GM21367 (cell line): Measurements from ENCODE around the gene SYT1.

Experiments
- ATAC-seq: cut with Tn5 transposase; IDR thresholded peaks from one replicate; pipeline ENCODE4 v1.9.1; 2021; ENCODE audit not compliant: unreplicated experiment

Gene SYT1

GRCh38 chr12:79329933-79330332, 465.4 kb downstream of the SYT1 start:
- ATAC-seq, result no peak

DNA sequence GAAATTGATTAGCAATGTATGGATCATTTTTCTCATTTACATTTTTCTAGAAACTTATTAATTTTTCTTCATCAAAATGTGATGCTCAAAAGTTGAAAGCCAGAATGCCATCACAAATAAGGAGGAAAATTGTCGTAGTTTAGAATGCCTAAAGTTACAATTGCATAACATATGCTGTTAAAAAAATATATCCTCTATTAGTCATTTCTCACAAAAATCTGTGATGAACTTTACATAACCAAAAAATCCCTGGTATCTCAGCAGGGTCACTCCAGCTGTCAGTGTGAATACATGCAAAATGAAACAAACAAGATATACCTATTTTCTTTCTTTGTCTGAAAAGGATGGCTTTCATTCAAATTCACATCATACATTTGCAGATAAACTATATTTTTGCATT, 467.3 kb downstream of the SYT1 start:
- ATAC-seq, result no peak

DNA sequence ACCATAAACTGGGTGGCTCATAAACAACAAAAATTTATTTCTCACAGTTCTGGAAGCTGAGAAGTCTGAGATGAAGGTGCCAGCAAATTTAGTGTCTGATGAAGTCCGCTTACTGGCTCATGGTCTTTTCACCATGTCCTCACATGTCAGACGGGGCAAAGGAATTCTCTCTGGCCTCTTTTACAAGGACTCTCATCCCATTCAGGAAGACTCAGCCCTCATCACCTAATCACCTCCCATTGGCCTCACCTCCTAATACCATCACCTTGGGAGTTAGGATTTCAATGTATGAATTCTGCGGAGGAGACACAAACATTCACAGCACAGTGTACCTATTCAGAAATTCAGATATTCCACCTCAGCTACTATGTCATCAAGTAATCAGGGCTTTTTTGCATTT, 468.6 kb downstream of the SYT1 start:
- ATAC-seq, result no peak

- no peak for ATAC-seq
Observed at GRCh38 chr12:79337662-79338290, 473.2 kb downstream of the SYT1 start.

DNA sequence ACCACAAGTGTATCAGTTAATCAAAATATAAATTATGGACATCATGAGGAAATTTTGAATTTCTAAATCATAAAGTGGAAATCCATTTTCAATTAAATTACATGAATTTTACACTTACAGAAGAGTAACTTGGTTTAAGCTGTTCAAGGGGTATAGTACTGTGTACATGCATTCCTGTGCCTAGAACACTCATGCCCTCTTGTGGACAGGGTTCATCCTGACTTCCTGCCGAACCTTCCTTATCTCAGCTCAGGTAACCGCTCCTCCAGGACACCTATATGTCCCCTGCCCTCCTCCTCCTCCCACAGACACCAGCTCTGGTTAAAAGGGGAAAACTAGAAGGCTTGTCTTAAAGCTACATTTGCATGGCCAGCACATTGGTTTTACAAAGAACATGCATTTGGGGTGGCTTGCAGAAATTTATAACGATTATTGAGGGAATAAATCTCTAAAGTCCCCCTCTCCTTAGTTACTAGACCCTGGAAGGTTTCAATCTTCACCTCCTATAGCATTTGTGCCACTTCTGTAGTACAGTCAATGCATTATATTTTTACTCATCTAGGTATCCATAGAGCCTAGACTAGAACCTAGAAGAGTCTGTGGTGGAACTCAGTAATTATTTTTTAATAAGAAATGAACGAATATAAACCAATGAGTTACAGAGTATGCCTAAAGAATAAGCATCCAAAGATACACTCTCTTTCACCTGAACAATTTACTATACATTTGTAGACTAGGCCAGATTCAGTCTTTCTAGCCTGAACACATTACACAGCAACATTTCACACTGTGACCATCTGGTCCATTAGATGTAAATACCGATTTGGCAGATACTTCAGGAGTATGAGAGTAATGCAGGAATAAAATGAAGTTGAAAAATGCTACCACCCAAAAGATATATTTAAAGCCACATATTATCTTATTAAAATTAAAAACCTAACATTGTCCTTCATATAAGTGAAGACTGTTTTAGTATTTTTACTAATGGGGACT, 480.6 kb downstream of the SYT1 start:
- ATAC-seq, result peak; percentile 75

DNA sequence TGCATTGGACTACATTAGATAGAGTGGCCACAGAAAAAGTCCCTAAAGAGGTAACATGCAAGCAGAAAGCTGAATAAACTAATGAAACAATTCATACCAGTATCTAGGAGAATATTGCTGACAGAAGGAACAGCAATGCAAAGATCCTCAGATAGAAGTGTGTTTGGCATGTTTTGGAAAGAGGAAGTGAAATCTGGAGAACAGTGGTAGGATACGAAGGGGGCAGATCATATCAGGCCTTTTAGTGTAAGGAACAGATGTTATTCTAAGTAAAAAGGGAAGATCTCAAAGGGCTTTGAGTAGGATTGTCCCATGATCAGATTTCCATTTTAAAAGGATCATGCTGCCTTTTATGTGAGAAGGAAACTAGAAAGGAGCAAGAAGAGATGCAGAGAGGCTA, 483.3 kb downstream of the SYT1 start:
- peak; percentile 50 for ATAC-seq

DNA sequence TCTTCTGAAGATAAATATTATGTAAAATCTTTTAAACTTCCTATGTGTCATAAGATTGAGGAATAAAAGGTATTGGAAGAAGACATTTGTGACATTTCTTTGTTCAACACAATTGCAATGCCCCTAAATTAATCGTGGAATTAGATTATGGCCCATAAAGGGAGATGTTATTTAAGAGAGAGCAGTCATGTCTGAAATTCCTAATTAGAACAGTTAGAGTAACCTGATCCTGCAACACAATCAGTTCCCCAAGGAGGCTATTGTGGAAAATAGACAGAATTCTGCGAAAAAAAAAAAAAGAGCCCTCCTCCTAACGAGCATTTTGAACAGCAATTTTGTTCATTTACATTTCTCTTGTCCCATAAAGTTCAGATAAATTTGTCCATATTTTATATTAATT, 486.7 kb downstream of the SYT1 start:
- ATAC-seq, result no peak

GRCh38 chr12:79356216-79356615, 491.6 kb downstream of the SYT1 start:
- ATAC-seq, result no peak

DNA sequence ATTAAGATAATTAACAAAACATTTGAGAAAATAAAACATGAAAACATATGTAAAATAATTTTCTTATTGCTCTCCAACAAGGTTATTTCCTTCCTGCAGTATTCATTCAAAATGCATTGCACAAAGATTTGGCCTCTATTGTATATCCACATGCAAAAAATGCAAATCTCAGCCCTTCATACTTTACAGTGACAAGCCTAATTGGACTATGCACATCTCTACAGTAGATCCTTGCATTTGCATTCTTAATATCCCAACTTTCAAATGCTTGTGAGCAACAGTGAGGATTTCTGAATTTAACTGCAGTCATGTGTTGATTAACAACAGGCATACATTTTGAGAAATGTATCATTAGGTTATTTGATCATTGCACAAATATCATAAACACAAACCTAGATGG, 492.5 kb downstream of the SYT1 start:
- ATAC-seq, result no peak

DNA sequence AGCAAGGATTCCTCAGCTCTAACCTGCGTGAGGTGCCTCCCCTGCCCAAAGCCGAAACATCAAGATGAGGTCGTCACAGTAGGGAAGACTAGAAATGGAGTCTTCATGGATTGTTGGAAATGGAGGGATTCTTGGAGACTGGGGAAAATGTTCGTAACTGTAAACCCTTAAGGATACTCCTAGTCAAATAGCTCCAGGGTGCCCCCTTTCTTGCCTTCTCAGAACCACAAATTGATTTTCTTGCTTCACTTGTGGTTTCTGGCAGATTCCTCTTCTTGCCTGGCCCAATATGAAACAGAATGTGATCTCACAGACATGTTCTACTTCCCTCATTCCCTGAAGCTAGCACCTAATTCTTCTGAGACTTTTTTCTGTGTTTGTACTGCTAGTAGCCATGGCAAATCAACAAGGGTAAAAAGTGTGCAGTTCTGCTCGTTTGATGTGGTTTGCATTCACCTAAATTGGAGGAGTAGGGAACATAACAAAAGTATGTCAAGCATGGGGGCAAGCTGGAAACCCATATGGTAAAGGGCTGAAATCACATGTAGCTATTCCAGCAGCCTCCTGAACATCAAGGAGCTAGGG, 494.2 kb downstream of the SYT1 start:
- ATAC-seq, result no peak

GRCh38 chr12:79360286-79360685, 495.7 kb downstream of the SYT1 start:
- no peak for ATAC-seq

GRCh38 chr12:79360936-79361335, 496.4 kb downstream of the SYT1 start:
- no peak for ATAC-seq

DNA sequence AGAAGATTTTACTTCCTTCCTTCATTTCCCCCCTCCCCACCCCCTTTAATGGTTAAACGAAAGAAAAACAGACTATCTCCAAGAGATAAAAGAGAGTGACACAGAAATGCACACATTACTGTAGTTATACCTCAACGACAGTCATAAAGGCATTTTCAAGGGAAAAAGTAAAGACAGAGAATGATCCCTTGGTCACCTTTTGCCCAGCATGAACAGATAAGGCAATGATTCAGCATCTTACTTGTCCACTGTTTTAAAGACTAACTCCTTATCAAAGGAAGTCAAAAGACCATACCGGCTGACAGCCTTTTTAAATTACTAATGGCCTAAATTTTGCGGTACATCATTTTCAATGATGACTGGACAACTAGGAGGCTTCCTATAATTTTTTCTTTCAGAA, 499.6 kb downstream of the SYT1 start:
- no peak for ATAC-seq

DNA sequence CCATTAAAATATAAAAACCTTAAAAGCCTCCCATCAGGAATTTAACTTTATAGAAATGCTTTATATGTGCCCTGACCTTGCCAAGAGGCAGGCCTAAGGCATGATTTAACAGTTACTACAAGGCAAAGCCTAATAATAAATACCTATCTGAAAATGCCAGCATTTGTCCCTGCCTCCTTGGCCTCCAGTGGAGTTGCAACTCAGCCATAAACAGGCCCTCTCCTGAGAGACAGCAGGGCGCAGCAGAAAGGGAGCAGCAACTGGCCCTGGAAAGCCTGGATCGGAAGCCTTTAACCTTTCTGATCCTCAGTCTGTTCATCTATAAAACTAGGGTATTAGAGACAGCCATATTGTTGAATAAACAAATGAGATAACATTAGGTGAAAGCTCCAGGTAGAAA, 501.8 kb downstream of the SYT1 start:
- ATAC-seq, result no peak

DNA sequence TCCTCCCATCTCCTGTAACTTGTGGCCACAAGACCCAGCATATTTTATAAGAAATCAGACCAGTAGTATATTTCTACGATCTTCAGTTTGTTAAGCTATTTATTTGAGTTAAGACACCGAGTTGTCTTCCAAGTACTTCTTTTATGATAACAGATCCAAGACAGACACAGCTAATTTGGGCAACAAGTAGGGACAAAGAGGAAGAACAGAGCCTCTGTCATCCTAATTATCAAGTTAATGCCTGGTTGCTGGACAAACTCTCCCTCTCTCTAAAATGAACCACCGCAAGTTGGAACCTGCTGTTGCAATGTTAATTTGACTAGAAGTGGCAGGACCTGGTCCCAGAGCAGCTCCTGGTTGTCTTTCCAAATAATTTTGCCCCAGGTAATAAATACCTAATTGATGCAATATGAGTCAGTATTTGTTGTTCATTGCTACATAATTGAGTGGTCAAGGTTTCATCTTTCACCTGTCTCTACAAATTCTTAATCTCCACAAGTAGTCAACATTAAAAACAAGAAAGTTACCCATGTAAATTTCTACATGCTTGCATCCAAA, 502.5 kb downstream of the SYT1 start:
- ATAC-seq, result no peak

- ATAC-seq, result no peak
Observed at GRCh38 chr12:79370021-79370420, 505.4 kb downstream of the SYT1 start.

DNA sequence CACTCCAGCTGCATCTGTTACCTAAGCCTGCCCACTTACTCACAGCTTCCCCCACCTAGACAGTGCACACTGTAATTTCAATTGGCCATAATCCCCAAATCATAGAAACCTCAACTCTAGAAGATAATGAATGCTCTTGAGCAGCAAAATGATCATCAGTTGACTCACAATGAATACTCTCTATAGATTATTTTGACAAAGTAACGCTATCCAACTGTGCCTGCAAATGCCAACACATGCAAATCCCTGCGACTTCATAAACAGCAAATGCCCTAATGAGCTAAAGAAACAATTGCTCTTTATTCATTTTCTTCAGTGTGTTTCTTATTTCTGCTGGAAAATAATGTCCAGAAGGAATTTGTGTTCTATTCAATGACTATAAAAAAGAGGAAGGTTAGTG, 506.7 kb downstream of the SYT1 start:
- ATAC-seq, result no peak

DNA sequence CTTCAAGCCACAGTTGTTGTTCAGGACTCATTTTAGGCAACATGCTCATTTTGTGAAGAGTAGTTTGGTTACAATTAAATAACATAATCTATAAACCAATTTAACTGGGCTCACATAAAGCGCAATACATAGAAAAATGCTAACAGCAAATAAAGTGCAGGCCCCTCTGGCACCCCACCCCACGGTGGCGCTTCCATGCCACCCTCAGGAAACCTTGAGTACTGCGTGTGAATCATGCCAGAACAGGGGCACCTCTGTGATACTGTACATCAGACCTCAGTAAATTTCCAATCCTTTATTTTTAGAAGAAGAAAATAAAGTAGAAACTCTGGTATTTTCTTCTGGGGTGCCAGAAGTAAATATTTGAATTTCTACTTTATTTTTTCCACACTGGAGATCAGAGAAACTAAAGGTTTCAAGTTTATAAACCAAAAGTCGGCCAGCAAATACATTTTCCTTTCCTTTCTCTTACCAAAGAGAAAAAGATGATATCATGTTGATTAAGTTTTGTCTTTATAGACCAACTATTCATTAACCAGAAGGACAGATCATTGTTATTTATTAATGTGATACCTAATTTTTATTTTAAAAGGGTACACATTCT, 509.4 kb downstream of the SYT1 start:
- peak; percentile 88 for ATAC-seq

DNA sequence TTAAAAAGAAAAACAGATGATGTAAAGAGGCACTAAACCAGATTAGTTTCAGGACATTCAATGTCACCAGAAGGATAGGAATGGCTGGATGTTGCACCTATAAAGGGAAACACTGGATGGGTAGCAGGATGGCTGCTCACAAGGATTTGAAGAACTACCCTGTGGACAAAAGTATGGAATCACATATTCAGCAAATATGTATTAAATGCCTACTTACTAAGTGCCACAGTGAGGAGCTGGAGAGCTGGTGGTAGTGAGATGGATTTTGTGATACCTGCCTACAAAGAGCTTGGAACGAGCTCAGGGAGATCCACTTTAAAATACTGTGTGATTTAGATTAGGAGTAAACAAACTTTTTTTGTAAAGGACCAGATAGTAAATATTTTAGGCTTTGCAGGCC, 510.0 kb downstream of the SYT1 start:
- no peak for ATAC-seq

DNA sequence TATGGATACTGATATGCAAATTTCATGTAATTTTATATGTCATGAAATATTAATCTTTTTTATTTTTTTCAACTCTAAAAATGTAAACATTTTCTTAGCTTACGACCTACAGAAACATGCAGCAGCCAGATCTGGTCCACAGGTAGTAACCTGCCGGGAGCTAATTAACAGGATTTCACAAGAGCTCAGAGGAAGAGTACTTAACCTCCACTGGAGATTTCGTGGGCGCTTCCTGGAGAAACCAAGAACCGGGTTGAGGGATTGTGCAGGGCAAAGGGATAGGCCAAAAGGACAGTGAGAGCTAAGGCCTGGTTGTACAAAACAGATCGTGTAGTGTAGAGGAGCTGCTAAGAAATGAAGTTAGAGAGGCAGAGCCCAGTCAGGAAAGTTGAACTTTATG, 510.5 kb downstream of the SYT1 start:
- ATAC-seq, result no peak

- no peak for ATAC-seq
Observed at GRCh38 chr12:79378496-79378895, 513.9 kb downstream of the SYT1 start.
